PC-9 (cell line): ENCODE measurements around the gene LSM7. TPM values are rescaled to one million over a fixed set of nuclear protein-coding genes. Genes with fewer than 3 reads are reported as not detected.
A peak's percentile ranks its signal among the peaks of the same experiment; 100 is the strongest.

Experiments used
- BruUV-seq: library from RNA; stranded (reverse); fragments of 400-500 nt; replicated peaks from 2 replicates; lab custom pipeline; 2021; lab: Mats Ljungman, UMichigan
- CTCF ChIA-PET: fragments of 300-600 bp; sonication (Branson Sonifier 250); formaldehyde crosslinking; loops from one replicate; lab custom pipeline; 2022; ENCODE audit warnings: antibody characterized with exemption; lab: Charles Lee
- POLR2A ChIA-PET: fragments of 300-600 bp; sonication (Branson Sonifier 250); formaldehyde crosslinking; loops from one replicate; lab custom pipeline; 2022; ENCODE audit warnings: antibody characterized with exemption; ENCODE audit not compliant: unreplicated experiment; lab: Charles Lee
- DNase-seq, 2 experiments: peaks; one replicate each; pipeline versions ENCODE4 v3.0.0 to v3.0.0-alpha.2; 2015 to 2022; ENCODE audit warnings: mixed read lengths in 1 of 2
- H2AFZ ChIP-seq: fragments of 200-600 bp; sonication (generic); 2 replicates; pipeline ENCODE4 v1.8.1; 2017; ENCODE audit warnings: antibody characterized with exemption
- H3F3A ChIP-seq: fragments of 200-600 bp; sonication (generic); 2 replicates; pipeline ENCODE4 v1.8.1; 2017; ENCODE audit warnings: antibody characterized with exemption, mild to moderate bottlenecking, low read depth; ENCODE audit not compliant: insufficient read depth
- H3K27ac ChIP-seq: fragments of 200-600 bp; sonication (generic); 2 replicates; pipeline ENCODE4 v1.6.1; 2016; ENCODE audit warnings: mixed run types
- H3K27me3 ChIP-seq: fragments of 200-600 bp; sonication (generic); 2 replicates; pipeline ENCODE4 v1.6.1; 2016; ENCODE audit warnings: low read depth, mixed run types; ENCODE audit not compliant: insufficient read depth
- H3K36me3 ChIP-seq: fragments of 200-600 bp; sonication (generic); 2 replicates; pipeline ENCODE4 v1.6.1; 2016; ENCODE audit warnings: low read depth, mixed run types
- H3K4me1 ChIP-seq: fragments of 200-600 bp; sonication (generic); replicated peaks from 2 replicates; pipeline ENCODE4 v1.6.1; 2016; ENCODE audit warnings: mixed run types; ENCODE audit not compliant: insufficient read depth
- H3K4me2 ChIP-seq: fragments of 200-600 bp; sonication (generic); 2 replicates; pipeline ENCODE4 v1.6.1; 2017; ENCODE audit warnings: mixed run types
- H3K4me3 ChIP-seq: fragments of 200-600 bp; sonication (generic); 2 replicates; pipeline ENCODE4 v1.6.1; 2016; ENCODE audit warnings: mixed run types
- H3K79me2 ChIP-seq: fragments of 200-600 bp; sonication (generic); 2 replicates; pipeline ENCODE4 v1.6.1; 2017; ENCODE audit warnings: low read depth, mixed run types
- H3K9me2 ChIP-seq: fragments of 200-600 bp; sonication (generic); 2 replicates; pipeline ENCODE4 v1.8.1; 2017; ENCODE audit warnings: mild to moderate bottlenecking; ENCODE audit not compliant: insufficient read depth
- H3K9me3 ChIP-seq: fragments of 200-600 bp; sonication (generic); 2 replicates; pipeline ENCODE4 v1.8.1; 2016; ENCODE audit warnings: low read depth; ENCODE audit not compliant: insufficient read depth
- H4K20me1 ChIP-seq: fragments of 200-600 bp; sonication (generic); 2 replicates; pipeline ENCODE4 v1.8.1; 2017; ENCODE audit not compliant: insufficient read depth
- EZH2 ChIP-seq: fragments of 200-600 bp; sonication (generic); IDR thresholded peaks from 2 replicates; pipeline ENCODE4 v1.8.0; 2017; ENCODE audit warnings: antibody characterized with exemption, low read depth
- intact Hi-C: fragments of 100-400 bp; cut with micrococcal nuclease; formaldehyde crosslinking; loops from one replicate; pipeline ENCODE4 v1.10.0; 2022; ENCODE audit not compliant: unreplicated experiment
- total RNA-seq: library from RNA; stranded (reverse); gene quantifications from 2 replicates; pipeline ENCODE4 v1.2.3, GENCODE V29; 2021
- TF ChIP-seq, protein P1 (sequence below): fragments of 200-600 bp; sonication (generic); conservative IDR thresholded peaks from 2 replicates; pipeline ENCODE4 v1.6.1; 2017; ENCODE audit warnings: mixed run types, antibody characterized with exemption, mild to moderate bottlenecking, moderate library complexity

LSM7 gene
- total RNA-seq, 1 experiment from 2014 or later = 80.2 TPM

DNA sequence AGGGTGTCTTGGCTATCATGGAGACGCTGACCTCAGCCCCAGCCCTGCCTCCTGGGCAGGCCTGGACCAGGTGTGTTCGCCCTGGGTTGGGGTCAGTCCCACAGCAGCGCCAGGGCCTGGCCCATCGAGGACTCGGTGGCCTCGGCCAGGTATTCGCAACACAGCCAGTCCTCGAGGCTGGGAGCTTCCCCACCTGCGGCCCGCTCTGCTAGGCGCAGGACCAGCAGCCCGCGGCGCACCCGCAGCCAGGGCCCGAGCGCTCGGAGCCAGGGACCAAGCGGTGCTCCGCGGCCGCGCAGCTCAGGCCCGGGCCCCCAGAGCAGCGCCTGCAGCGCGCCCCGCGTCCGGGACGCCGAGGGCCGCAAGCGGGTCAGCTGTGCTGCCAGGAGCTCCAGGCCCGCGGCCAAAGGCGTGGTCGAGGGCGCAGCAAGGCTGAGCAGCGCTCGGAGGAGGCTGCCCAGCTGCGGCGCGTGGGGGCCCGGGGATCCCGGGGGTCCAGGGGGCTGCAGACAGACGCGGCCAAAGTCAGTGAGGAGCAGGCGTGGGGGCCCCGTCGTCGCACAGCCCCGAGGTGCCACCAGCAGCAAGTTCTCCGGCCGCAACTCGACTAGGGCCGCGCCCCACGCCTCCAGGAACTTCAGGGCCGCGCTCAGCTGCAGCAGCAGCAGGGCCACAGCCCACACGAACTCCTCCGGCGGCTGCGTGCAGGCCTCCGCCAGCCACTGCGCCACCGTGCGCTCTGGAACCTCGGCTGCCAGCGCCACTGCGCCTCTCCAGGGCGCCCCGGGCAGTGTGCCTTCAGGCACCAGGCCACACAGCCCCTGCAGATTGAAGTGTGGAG, 52.6 kb downstream of the LSM7 start:
- H3K4me1 ChIP-seq = peaks cover 15% of the 10 kb centered on the region; the same call in 1 of the 2 replicates
- H2AFZ ChIP-seq = no peak overlapping the region
- CTCF ChIA-PET = no interaction called here
- H4K20me1 ChIP-seq = peaks cover 37% of the 10 kb centered on the region
- POLR2A ChIA-PET = interaction anchor here (0.7 kb wide), 1 partner anchor 40 kb away, joined by 4 read pairs; no protein-coding TSS in a partner anchor
- no peaks in the 10 kb centered on the region for H3K9me3 ChIP-seq
- peaks cover 6% of the 10 kb centered on the region; the same call in 1 of the 2 replicates for H3K36me3 ChIP-seq
- DNase-seq = no peak
- no peak overlapping the region for H3K4me2 ChIP-seq
- BruUV-seq = no TSS peak
- peaks cover 32% of the 10 kb centered on the region for H3F3A ChIP-seq
- H3K79me2 ChIP-seq = peaks cover 36% of the 10 kb centered on the region
- no peak overlapping the region for H3K4me3 ChIP-seq
- no peaks in the 10 kb centered on the region for H3K27me3 ChIP-seq
- no peaks in the 10 kb centered on the region for H3K9me2 ChIP-seq
- intact Hi-C loops = no loop called here
- H3K27ac ChIP-seq = no peak overlapping the region
- TF ChIP-seq, protein P1, sequence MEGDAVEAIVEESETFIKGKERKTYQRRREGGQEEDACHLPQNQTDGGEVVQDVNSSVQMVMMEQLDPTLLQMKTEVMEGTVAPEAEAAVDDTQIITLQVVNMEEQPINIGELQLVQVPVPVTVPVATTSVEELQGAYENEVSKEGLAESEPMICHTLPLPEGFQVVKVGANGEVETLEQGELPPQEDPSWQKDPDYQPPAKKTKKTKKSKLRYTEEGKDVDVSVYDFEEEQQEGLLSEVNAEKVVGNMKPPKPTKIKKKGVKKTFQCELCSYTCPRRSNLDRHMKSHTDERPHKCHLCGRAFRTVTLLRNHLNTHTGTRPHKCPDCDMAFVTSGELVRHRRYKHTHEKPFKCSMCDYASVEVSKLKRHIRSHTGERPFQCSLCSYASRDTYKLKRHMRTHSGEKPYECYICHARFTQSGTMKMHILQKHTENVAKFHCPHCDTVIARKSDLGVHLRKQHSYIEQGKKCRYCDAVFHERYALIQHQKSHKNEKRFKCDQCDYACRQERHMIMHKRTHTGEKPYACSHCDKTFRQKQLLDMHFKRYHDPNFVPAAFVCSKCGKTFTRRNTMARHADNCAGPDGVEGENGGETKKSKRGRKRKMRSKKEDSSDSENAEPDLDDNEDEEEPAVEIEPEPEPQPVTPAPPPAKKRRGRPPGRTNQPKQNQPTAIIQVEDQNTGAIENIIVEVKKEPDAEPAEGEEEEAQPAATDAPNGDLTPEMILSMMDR = no peak
- no peak for TF ChIP-seq EZH2

DNA sequence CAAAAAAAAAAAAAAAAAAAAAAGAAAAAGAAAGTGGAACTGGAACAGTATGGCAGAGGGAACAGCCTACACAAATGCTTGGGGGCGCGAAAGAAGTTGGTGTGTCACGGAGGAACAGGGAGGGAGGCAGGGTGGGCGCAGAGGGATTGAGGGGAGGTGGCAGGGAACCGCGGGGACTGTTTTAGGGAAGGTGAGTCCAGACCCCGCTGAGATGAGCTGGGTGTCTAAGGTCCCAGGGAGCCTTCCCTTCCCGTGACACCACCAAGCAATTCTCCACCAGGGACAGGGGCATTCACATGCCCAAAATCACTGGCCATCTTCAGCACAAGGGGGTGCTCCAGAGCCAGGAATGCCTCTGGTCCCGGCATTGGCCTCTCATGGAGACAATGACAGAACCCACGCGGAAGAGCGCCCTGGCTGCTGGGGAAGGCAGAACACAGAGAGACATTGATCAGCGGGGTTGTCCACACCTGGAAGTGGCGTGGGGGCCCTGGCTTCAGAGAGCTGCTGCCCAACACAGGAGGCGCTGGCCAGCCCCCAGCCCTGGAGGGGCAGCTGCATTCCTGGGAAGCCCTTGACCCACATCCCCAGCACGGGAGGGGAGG, 53.4 kb downstream of the LSM7 start:
- POLR2A ChIA-PET = interaction anchor here (0.6 to 0.7 kb wide), 2 partner anchors 7 to 41 kb away, joined by 4 to 6 read pairs; no protein-coding TSS in a partner anchor
- Histone ChIP-seq H3K4me3 (no peak overlapping the region), H3K27me3 (no peaks in the 10 kb centered on the region), H3K9me2 (no peaks in the 10 kb centered on the region), H3K79me2 (peaks cover 43% of the 10 kb centered on the region), H3F3A (peaks cover 32% of the 10 kb centered on the region), H3K4me2 (no peak overlapping the region), H2AFZ (no peak overlapping the region), H3K4me1 (peaks cover 15% of the 10 kb centered on the region; the same call in 1 of the 2 replicates), H3K27ac (no peak overlapping the region), H3K36me3 (peaks cover 6% of the 10 kb centered on the region; the same call in 1 of the 2 replicates), H4K20me1 (peaks cover 37% of the 10 kb centered on the region), H3K9me3 (no peaks in the 10 kb centered on the region)
- DNase-seq = no peak
- CTCF ChIA-PET = no interaction called here
- TF ChIP-seq EZH2 = no peak
- TF ChIP-seq, protein P1 = peak; percentile 49
- BruUV-seq = no TSS peak
- intact Hi-C loops = no loop called here

DNA sequence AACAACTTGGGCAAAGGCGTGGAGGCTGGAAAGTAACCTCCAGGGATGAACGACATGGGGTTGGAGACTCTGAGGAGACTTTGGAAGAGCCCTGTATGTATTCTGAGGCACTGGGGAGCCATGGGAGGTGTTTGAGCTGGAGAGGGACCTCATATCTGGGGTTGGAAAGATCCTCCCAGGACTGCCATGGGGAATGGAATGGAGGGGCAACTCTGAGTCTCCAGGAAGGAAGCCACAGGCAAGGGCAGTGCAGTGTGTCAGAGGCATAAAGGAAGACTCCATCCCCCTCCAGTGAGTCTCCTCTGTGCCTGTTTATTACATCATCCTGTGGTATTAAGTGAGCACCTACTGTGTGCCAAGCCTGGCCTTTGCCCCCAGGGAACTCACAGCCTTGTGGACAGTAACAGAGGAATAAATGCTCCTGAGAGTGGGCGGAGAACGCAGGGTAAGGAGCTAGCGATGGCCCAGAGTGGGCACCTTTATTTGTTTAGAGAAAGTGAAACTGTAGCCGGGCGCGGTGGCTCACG, 54.1 kb downstream of the LSM7 start:
- ChIA-PET CTCF (no interaction called here), POLR2A (interaction anchor here (0.6 kb wide), 1 partner anchor 8 kb away, joined by 6 read pairs; no protein-coding TSS in a partner anchor)
- no peak overlapping the region for H3K27ac ChIP-seq
- peaks cover 32% of the 10 kb centered on the region for H3F3A ChIP-seq
- H2AFZ ChIP-seq = no peak overlapping the region
- H3K79me2 ChIP-seq = peaks cover 50% of the 10 kb centered on the region
- H3K4me3 ChIP-seq = peak overlapping the region; percentile 50; the same call in 1 of the 2 replicates
- no peaks in the 10 kb centered on the region for H3K9me2 ChIP-seq
- intact Hi-C loops = no loop called here
- no peak for DNase-seq
- BruUV-seq = no TSS peak
- TF ChIP-seq EZH2 = no peak
- TF ChIP-seq, protein P1 = no peak
- peaks cover 6% of the 10 kb centered on the region; the same call in 1 of the 2 replicates for H3K36me3 ChIP-seq
- H3K4me1 ChIP-seq = peaks cover 15% of the 10 kb centered on the region; the same call in 1 of the 2 replicates
- H3K9me3 ChIP-seq = no peaks in the 10 kb centered on the region
- peaks cover 37% of the 10 kb centered on the region for H4K20me1 ChIP-seq
- H3K4me2 ChIP-seq = peak overlapping the region; percentile 87; the same call in 1 of the 2 replicates
- no peaks in the 10 kb centered on the region for H3K27me3 ChIP-seq
